ENCODE measurements around the gene GMIP. TPM values are rescaled to one million over a fixed set of nuclear protein-coding genes. Genes with fewer than 3 reads are reported as not detected.

GMIP gene
- total and polyA plus RNA-seq, 2 of the 4 experiments (the other 2 are of a cell fraction) = 4.1 to 11.0 TPM

DNA sequence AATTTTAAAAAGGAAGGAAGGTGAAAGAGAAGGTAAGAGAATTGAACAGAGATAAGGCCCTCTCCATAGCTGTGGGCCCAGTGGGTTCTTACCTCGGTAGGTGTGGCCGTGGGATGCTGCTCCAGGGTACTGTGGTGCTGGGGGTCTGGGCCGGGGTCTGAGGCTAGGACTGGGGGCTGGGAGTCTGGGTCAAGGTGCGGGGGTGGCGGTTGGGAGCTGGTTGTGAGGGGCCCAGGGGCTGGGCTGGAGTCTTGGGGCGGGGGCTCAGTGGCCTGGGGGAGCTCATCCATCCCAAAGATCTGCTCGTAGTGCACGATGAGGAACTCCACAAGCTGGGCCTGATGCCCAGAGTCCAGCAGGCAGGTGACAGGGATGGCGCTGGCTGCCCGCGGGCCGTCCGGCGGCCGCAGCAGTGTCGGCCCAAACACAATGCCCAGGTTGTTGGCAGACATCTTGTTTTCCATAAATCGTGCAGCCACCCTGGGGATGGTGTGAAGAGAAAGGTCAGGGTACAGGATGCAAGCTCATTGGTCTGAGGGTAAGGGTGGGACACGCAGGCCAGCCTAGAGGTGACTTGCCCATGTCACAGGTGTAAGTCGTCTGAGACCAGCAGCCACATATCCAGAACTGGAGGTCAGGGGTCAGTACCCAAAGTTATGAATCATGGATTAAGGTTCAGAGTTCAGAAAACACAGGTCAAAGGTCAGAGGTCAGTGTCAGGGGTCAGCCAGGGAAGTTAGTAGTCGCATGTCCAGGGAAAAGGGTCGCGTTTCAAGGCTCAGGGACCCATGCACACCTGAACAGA lies 9.5 kb downstream of the GMIP start:
- H4K5ac ChIP-seq (ENCODE audit: low read depth, low read length) = no peak overlapping the region
- peaks cover 54% of the 10 kb centered on the region for H3K36me3 ChIP-seq (ENCODE audit: control insufficient read depth, insufficient read depth, low read length)
- no peak overlapping the region for H4K91ac ChIP-seq (ENCODE audit: insufficient read depth, low read depth, low read length)
- WGBS, 2 experiments (ENCODE audit: extremely low coverage in 2 of 2, insufficient read length in 1 of 2) = 98% methylated on average over 9 of the region's 22 CpGs; no CpG with 5 or more reads in 1 of the 2 experiments
- H2AK9ac ChIP-seq (replicated peaks; ENCODE audit: low read depth, low read length, poor library complexity) = peak overlapping the region; percentile 16
- H2BK120ac ChIP-seq (ENCODE audit: low read depth, low read length) = no peak overlapping the region
- no peaks in the 10 kb centered on the region for H3K27me3 ChIP-seq (ENCODE audit: control insufficient read depth, insufficient read depth, low read length)
- no peak overlapping the region for H2BK5ac ChIP-seq (ENCODE audit: low read depth, low read length, poor library complexity, severe bottlenecking)
- no peak overlapping the region for H3K23ac ChIP-seq (ENCODE audit: low read depth, low read length)
- intact Hi-C loops (cut with micrococcal nuclease) (no loop called here), dilution Hi-C loops (cut with HindIII; ENCODE audit: low sequenced_read_pairs, unreplicated experiment) (no loop called here), in situ Hi-C loops (cut with MboI; ENCODE audit: low sequenced_read_pairs) (loop anchor here (25.0 kb wide), 1 partner anchor 247 kb away; no protein-coding TSS in a partner anchor)
- H3K4me1 ChIP-seq (ENCODE audit: control insufficient read depth, insufficient read depth, low read length) = no peaks in the 10 kb centered on the region
- DNase-seq = no peak
- no peak overlapping the region for H3K4me2 ChIP-seq (ENCODE audit: low read depth, low read length)
- no peak overlapping the region for H3K18ac ChIP-seq (ENCODE audit: low read depth, low read length)
- no peak for TF ChIP-seq POLR2A (IDR thresholded peaks at IDR 0.05; ENCODE audit: low read depth, low read length)
- no peak overlapping the region for H2AFZ ChIP-seq (replicated peaks; ENCODE audit: low read length, poor library complexity)
- no peak overlapping the region for H3K9ac ChIP-seq (ENCODE audit: low read depth, low read length)
- H4K20me1 ChIP-seq (ENCODE audit: insufficient read depth, low read length) = no peaks in the 10 kb centered on the region
- H3K27ac ChIP-seq (ENCODE audit: insufficient read depth, low read length) = no peak overlapping the region
- no peak overlapping the region for H3K56ac ChIP-seq (ENCODE audit: extremely low read depth, insufficient read depth, low read length)
- ChIA-PET POLR2A (ENCODE audit: unreplicated experiment) (no interaction called here), CTCF (interaction anchor here (0.8 kb wide), 1 partner anchor 10 kb away, joined by 3 read pairs; no protein-coding TSS in a partner anchor)
- no peak overlapping the region for H2BK15ac ChIP-seq (ENCODE audit: low read depth, low read length)
- no peak overlapping the region for H3K4ac ChIP-seq (ENCODE audit: low read depth, low read length)
- H3K9me3 ChIP-seq (ENCODE audit: control insufficient read depth, insufficient read depth, low read length) = no peaks in the 10 kb centered on the region
- H2BK20ac ChIP-seq (ENCODE audit: low read depth, low read length) = no peak overlapping the region
- H3K4me3 ChIP-seq (ENCODE audit: insufficient read depth, low read depth, low read length) = no peak overlapping the region
- no peaks in the 10 kb centered on the region for H3K79me1 ChIP-seq (ENCODE audit: low read depth in 1 of 2, low read length in 2 of 2)
- ATAC-seq (ENCODE audit: low read depth) = no peak
- no peaks in the 10 kb centered on the region; the same call in 1 of the 2 replicates for H3K9me1 ChIP-seq (ENCODE audit: insufficient read depth, low read length)
- H3K14ac ChIP-seq (replicated peaks; ENCODE audit: low read depth, low read length) = no peak overlapping the region
- BruUV-seq (replicated peaks) = no TSS peak
- no peak overlapping the region for H4K8ac ChIP-seq (ENCODE audit: low read depth in 2 of 2, low read length in 2 of 2)
- no peak overlapping the region for H2AK5ac ChIP-seq (ENCODE audit: low read depth, low read length)
